Activated naive CD8-positive, alpha-beta T cell treated with anti-CD3 and anti-CD28 coated beads, Interleukin-2, amount 50 U/mL, for 24 hours (primary cell): ENCODE measurements around the gene CD22.
"Not testable (repeated sequence)": the region's sequence is repeated elsewhere in the genome, so short reads cannot be mapped to it uniquely, and the experiment has no call there.

Experiments
- ATAC-seq: fragments of 150-1000 bp; cut with Tn5 transposase; one replicate; pipeline ENCODE4 v1.10.0; 2021
- DNase-seq: peaks from one replicate; pipeline ENCODE4 v3.0.0; 2021
- H3K27ac Mint-ChIP-seq: one replicate; pipeline ENCODE4 v1.8.0; 2021; ENCODE audit warnings: mild to moderate bottlenecking, mixed read lengths
- H3K27me3 Mint-ChIP-seq: one replicate; pipeline ENCODE4 v1.8.0; 2021; ENCODE audit warnings: mixed read lengths
- H3K36me3 Mint-ChIP-seq: one replicate; pipeline ENCODE4 v1.8.0; 2021; ENCODE audit warnings: low read depth, mixed read lengths
- H3K4me1 Mint-ChIP-seq: one replicate; pipeline ENCODE4 v1.8.0; 2021; ENCODE audit warnings: mixed read lengths
- H3K4me3 Mint-ChIP-seq: one replicate; pipeline ENCODE4 v1.8.0; 2021; ENCODE audit warnings: mild to moderate bottlenecking, moderate library complexity, mixed read lengths
- H3K9me3 Mint-ChIP-seq: one replicate; pipeline ENCODE4 v1.8.0; 2021; ENCODE audit warnings: mixed read lengths

Gene CD22

GRCh38 chr19:35349614-35350521 is 20.9 kb downstream of the CD22 start:
- ATAC-seq: no peak
- Mint-ChIP-seq H3K36me3 (peaks cover 5% of the 10 kb centered on the region), H3K27ac (no peak overlapping the region), H3K4me3 (no peak overlapping the region), H3K9me3 (no peaks in the 10 kb centered on the region), H3K4me1 (peaks cover 55% of the 10 kb centered on the region), H3K27me3 (no peaks in the 10 kb centered on the region)
- no peak for DNase-seq

DNA sequence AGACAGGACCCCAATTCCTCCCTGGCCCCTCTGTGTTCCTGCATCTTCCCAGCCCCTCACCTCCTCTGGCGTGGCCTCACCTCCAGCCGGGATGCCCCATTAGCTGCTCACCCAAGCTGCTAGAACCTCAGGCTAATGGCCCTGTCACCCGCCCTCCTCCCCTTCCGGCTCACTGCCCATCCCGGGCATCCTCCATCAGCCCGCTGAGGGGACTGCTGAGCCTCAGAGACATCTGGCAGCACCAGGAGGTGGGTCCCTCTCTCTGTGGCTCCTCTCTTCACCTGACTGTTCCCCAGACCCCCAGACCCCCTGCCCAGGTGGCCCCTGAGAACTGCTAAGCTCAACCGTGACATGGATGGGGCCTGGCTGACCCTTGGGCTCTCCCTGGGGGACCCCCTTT is 21.6 kb downstream of the CD22 start:
- no peak overlapping the region for H3K27ac Mint-ChIP-seq
- no peak overlapping the region for H3K4me3 Mint-ChIP-seq
- H3K4me1 Mint-ChIP-seq: peaks cover 51% of the 10 kb centered on the region
- ATAC-seq (no peak), DNase-seq (no peak)
- peaks cover 5% of the 10 kb centered on the region for H3K36me3 Mint-ChIP-seq
- no peaks in the 10 kb centered on the region for H3K9me3 Mint-ChIP-seq
- H3K27me3 Mint-ChIP-seq: no peaks in the 10 kb centered on the region

DNA sequence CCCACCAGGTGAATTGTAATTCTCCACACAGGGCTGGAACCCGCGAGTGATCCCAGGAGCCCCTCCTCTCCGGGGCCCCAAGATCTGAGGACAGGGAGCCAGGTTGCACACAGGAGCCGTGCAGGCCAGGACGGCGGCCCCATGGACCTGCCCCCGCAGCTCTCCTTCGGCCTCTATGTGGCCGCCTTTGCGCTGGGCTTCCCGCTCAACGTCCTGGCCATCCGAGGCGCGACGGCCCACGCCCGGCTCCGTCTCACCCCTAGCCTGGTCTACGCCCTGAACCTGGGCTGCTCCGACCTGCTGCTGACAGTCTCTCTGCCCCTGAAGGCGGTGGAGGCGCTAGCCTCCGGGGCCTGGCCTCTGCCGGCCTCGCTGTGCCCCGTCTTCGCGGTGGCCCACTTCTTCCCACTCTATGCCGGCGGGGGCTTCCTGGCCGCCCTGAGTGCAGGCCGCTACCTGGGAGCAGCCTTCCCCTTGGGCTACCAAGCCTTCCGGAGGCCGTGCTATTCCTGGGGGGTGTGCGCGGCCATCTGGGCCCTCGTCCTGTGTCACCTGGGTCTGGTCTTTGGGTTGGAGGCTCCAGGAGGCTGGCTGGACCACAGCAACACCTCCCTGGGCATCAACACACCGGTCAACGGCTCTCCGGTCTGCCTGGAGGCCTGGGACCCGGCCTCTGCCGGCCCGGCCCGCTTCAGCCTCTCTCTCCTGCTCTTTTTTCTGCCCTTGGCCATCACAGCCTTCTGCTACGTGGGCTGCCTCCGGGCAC is 22.6 kb downstream of the CD22 start:
- Mint-ChIP-seq H3K4me3 (no peak overlapping the region), H3K4me1 (peaks cover 41% of the 10 kb centered on the region), H3K9me3 (no peaks in the 10 kb centered on the region), H3K27ac (no peak overlapping the region), H3K36me3 (peaks cover 2% of the 10 kb centered on the region), H3K27me3 (peaks cover 4% of the 10 kb centered on the region)
- no peak for ATAC-seq
- no peak for DNase-seq

DNA sequence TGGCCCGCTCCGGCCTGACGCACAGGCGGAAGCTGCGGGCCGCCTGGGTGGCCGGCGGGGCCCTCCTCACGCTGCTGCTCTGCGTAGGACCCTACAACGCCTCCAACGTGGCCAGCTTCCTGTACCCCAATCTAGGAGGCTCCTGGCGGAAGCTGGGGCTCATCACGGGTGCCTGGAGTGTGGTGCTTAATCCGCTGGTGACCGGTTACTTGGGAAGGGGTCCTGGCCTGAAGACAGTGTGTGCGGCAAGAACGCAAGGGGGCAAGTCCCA is 23.1 kb downstream of the CD22 start:
- Mint-ChIP-seq H3K4me1 (peaks cover 36% of the 10 kb centered on the region), H3K4me3 (no peak overlapping the region), H3K27ac (no peak overlapping the region), H3K36me3 (no peaks in the 10 kb centered on the region), H3K9me3 (no peaks in the 10 kb centered on the region), H3K27me3 (peaks cover 4% of the 10 kb centered on the region)
- ATAC-seq (no peak), DNase-seq (no peak)

GRCh38 chr19:35352448-35353304 is 23.7 kb downstream of the CD22 start:
- ATAC-seq (peak; percentile 64), DNase-seq (peak; percentile 80)
- Mint-ChIP-seq H3K4me1 (peaks cover 36% of the 10 kb centered on the region), H3K27me3 (peaks cover 4% of the 10 kb centered on the region), H3K27ac (no peak overlapping the region), H3K9me3 (no peaks in the 10 kb centered on the region), H3K36me3 (no peaks in the 10 kb centered on the region), H3K4me3 (no peak overlapping the region)

DNA sequence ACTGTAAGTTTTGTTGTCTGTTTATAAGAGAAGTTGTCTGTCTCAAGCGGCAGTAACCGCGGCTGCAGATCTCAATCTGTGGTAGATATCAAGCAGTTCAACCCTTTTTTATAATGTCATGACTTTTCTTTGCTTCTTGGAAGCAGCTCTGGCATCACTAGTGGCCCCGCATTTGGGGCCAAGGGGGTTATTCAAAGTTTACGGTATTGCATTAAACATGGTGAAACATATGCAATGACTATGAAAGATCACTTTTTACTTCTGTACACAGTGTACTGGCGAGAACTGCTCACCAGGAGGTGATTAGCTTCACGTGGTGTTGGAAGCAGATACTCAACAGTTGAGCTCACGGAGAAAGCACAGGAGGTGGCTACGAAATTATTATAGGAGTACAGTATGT is 24.6 kb downstream of the CD22 start:
- peaks cover 34% of the 10 kb centered on the region for H3K4me1 Mint-ChIP-seq
- peaks cover 4% of the 10 kb centered on the region for H3K27me3 Mint-ChIP-seq
- no peak overlapping the region for H3K27ac Mint-ChIP-seq
- ATAC-seq (no peak), DNase-seq (no peak)
- no peaks in the 10 kb centered on the region for H3K9me3 Mint-ChIP-seq
- no peak overlapping the region for H3K4me3 Mint-ChIP-seq
- H3K36me3 Mint-ChIP-seq: no peaks in the 10 kb centered on the region

DNA sequence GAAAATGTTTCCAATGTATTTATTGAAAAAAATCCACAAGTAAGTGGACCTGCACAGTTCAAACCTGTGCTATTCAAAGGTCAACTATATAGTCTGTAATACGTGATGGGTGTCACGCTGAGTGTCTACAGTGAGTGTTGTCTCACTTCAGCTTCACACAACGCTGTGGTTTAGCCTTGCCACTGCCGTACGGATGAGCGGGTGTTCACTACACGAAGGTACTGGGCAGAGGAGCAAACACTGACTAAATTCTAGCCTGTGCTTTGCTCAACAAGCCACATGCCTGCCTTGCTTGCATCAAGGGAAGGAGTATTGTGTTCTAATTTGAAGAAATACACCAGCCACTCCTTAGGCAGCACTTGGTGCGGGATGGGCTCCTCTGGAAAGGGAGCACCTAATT is 25.9 kb downstream of the CD22 start:
- Mint-ChIP-seq H3K4me1 (peaks cover 25% of the 10 kb centered on the region), H3K4me3 (no peak overlapping the region), H3K27me3 (peaks cover 4% of the 10 kb centered on the region), H3K27ac (no peak overlapping the region), H3K9me3 (no peaks in the 10 kb centered on the region), H3K36me3 (no peaks in the 10 kb centered on the region)
- ATAC-seq (no peak), DNase-seq (no peak)

GRCh38 chr19:35355791-35356460 is 26.9 kb downstream of the CD22 start:
- DNase-seq (no peak), ATAC-seq (no peak)
- Mint-ChIP-seq H3K36me3 (no peaks in the 10 kb centered on the region), H3K27me3 (peaks cover 4% of the 10 kb centered on the region), H3K9me3 (no peaks in the 10 kb centered on the region), H3K4me1 (peaks cover 25% of the 10 kb centered on the region), H3K4me3 (no peak overlapping the region), H3K27ac (no peak overlapping the region)

- DNase-seq: no peak
- H3K4me1 Mint-ChIP-seq: peaks cover 19% of the 10 kb centered on the region
Observed at GRCh38 chr19:35357867-35358573, 29.0 kb downstream of the CD22 start, which contains the start of gene FFAR3. Gene FFAR3 (plus strand): TSS chr19:35358460. CDS start chr19:35358891, 431 bp downstream.

GRCh38 chr19:35358834-35359233 is 29.8 kb downstream of the CD22 start:
- not testable (repeated sequence) for H3K36me3 Mint-ChIP-seq, DNase-seq, H3K27ac Mint-ChIP-seq, H3K4me3 Mint-ChIP-seq, ATAC-seq, H3K9me3 Mint-ChIP-seq, H3K27me3 Mint-ChIP-seq
- H3K4me1 Mint-ChIP-seq: peaks cover 15% of the 10 kb centered on the region

More at GRCh38 chr19:35357867-35358573, 29.0 kb downstream of the CD22 start, which contains the start of gene FFAR3:
- H3K4me3 Mint-ChIP-seq: peak within 1 kb of the TSS; percentile 45
- no peaks in the 10 kb centered on the region for H3K9me3 Mint-ChIP-seq
- H3K27me3 Mint-ChIP-seq: peaks cover 4% of the 10 kb centered on the region
- no peaks in the 10 kb centered on the region for H3K36me3 Mint-ChIP-seq
- peak; percentile 53 for ATAC-seq
- H3K27ac Mint-ChIP-seq: peak within 1 kb of the TSS; percentile 78

- H3K4me1 Mint-ChIP-seq: peaks cover 15% of the 10 kb centered on the region
- H3K4me3 Mint-ChIP-seq, H3K27ac Mint-ChIP-seq, DNase-seq, H3K9me3 Mint-ChIP-seq, H3K27me3 Mint-ChIP-seq, ATAC-seq, H3K36me3 Mint-ChIP-seq: not testable (repeated sequence)
Observed at GRCh38 chr19:35359395-35359794, 30.4 kb downstream of the CD22 start.

GRCh38 chr19:35360081-35360480 is 31.1 kb downstream of the CD22 start:
- DNase-seq, H3K27me3 Mint-ChIP-seq, H3K36me3 Mint-ChIP-seq, H3K9me3 Mint-ChIP-seq, H3K4me3 Mint-ChIP-seq, H3K27ac Mint-ChIP-seq, ATAC-seq: not testable (repeated sequence)
- H3K4me1 Mint-ChIP-seq: peaks cover 13% of the 10 kb centered on the region

DNA sequence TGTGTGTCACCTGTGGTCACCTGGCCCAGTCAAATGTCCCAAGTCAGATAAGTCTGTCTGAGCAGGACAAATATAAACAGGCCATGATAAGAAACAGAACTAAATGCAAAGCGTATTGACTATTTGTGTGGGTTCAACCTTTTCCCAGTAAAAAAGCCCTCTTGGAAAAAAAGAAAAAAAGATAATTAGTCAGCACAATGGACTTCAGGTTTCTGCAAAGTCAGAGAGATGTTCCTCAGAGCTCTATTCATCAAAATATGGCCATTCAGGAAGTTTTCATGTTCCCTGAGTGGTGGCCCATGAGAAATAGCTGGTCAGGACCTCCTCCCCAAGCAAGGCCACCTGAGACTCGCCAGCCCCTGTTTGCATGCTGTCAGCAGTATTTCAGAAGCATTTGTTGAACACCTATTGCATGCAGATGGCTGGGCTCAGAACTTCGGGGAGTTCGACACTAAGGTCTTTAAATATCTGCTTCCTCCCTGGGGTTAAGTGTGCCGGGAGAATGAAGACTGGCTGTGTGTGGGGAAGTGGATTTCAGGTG is 32.0 kb downstream of the CD22 start:
- no peak for DNase-seq
- no peak overlapping the region for H3K4me3 Mint-ChIP-seq
- H3K27me3 Mint-ChIP-seq: peaks cover 6% of the 10 kb centered on the region
- H3K36me3 Mint-ChIP-seq: no peaks in the 10 kb centered on the region
- H3K4me1 Mint-ChIP-seq: peaks cover 13% of the 10 kb centered on the region
- H3K27ac Mint-ChIP-seq: no peak overlapping the region
- no peaks in the 10 kb centered on the region for H3K9me3 Mint-ChIP-seq
- ATAC-seq: no peak
